Activated CD4-positive, alpha-beta memory T cell treated with anti-CD3 and anti-CD28 coated beads for 36 hours (primary cell): ENCODE results near the gene TMEM212. TPM values are rescaled to one million over a fixed set of nuclear protein-coding genes. Genes with fewer than 3 reads are reported as not detected.

ENCODE experiments used
- CTCF ChIA-PET: fragments of 350-600 bp; sonication (Branson Sonifier 250); formaldehyde crosslinking; loops from one replicate; lab custom pipeline; 2021; ENCODE audit warnings: antibody characterized with exemption, inconsistent platforms; lab: Charles Lee
- POLR2A ChIA-PET: fragments of 350-600 bp; sonication (Branson Sonifier 250); formaldehyde crosslinking; loops from one replicate; lab custom pipeline; 2021; ENCODE audit warnings: antibody characterized with exemption; lab: Charles Lee
- DNase-seq: peaks from one replicate; pipeline ENCODE4 v3.0.0-alpha.2; 2020
- H3K27ac Mint-ChIP-seq: one replicate; pipeline ENCODE4 v1.8.0; 2021; ENCODE audit warnings: mixed read lengths
- H3K27me3 Mint-ChIP-seq: one replicate; pipeline ENCODE4 v1.8.0; 2021; ENCODE audit warnings: mixed read lengths
- H3K36me3 Mint-ChIP-seq: one replicate; pipeline ENCODE4 v1.8.0; 2021; ENCODE audit warnings: mixed read lengths
- H3K4me1 Mint-ChIP-seq: one replicate; pipeline ENCODE4 v1.8.0; 2021; ENCODE audit warnings: low read depth, mixed read lengths
- H3K4me3 Mint-ChIP-seq: one replicate; pipeline ENCODE4 v1.8.0; 2021; ENCODE audit warnings: mild to moderate bottlenecking, mixed read lengths
- H3K9me3 Mint-ChIP-seq: one replicate; pipeline ENCODE4 v1.8.0; 2021; ENCODE audit warnings: mixed read lengths
- intact Hi-C: fragments of 100-400 bp; cut with micrococcal nuclease; formaldehyde crosslinking; loops from one replicate; pipeline ENCODE4 v1.15.1; 2023
- total RNA-seq, 2 experiments: library from RNA; stranded (reverse); gene quantifications; one replicate each; pipeline ENCODE4 v1.2.3, GENCODE V29; 2021

TMEM212 gene
- total RNA-seq, 2 experiments from 2014 or later, result not detected

DNA sequence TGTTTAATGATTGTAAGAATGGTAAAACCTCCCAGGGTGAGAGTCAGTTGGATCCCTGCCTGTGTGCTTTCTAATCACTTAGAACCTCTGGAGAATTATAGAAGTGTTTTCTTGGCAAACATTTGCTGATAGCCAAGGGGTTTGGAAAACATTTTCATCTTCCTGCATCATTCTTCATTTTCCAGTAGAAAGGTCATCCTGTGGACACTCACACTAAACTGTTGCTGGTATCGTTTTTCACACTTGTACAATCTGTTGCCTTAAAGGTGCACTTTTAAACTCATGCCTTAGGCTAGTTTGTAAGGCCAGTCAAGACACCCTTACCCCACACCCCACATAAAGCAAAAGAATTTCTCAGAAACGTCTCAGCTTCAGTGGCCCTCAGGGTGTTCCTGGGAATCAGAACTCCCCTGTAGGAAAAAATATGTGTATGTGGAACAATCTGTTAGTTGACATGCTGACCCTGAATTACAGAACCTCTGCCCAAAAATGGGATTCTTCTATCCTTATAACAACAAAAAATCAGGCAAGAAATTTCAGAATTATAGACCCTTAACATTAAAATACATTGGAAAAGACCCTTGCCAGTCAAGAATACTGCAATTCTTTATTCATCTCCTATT lies 27.1 kb upstream of the TMEM212 start:
- CTCF ChIA-PET, result interaction anchor here (1.0 to 1.3 kb wide), 2 partner anchors 13 to 18 kb away, joined by 3 to 4 read pairs; no protein-coding TSS in a partner anchor
- Mint-ChIP-seq H3K27me3 (peaks cover 19% of the 10 kb centered on the region), H3K36me3 (no peaks in the 10 kb centered on the region), H3K4me3 (no peak overlapping the region), H3K27ac (no peak overlapping the region), H3K9me3 (no peaks in the 10 kb centered on the region), H3K4me1 (peaks cover 11% of the 10 kb centered on the region)
- DNase-seq, result no peak
- intact Hi-C loops, result no loop called here
- POLR2A ChIA-PET, result no interaction called here

DNA sequence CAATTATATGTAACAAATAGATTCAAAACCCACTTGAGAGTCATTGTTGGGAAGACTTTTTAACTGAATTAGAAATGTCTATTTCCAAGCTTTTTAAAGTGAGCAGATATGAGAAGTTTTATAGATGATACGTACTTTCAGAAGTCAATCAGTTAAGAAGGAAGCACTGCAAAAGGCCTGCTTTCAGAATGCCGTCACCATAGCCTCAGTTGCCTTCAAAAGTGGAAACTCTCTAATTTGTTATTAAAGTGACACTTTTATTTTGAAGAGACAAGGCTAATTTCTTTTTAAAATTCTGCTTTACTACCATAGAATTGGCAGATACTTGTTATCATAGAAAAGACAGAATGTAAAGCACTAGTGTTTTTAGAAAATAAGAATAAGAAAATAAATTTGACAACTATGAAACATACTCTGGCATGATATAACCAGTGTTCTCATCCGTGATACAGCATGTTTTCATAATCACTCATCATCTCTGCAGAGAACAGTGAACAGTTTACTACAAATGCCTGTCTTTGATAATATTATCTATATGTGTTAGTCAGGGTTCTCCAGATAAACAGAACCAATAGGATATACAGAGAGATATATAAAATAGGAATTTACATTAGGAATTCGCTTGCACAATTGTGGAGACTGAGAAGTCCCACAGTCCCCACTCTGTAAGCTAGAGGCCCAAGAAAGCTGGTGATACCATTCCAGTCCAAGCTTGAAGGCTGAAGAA lies 25.9 kb upstream of the TMEM212 start:
- ChIA-PET POLR2A (no interaction called here), CTCF (interaction anchor here (1.1 to 1.3 kb wide), 2 partner anchors 11 to 17 kb away, joined by 4 read pairs; no protein-coding TSS in a partner anchor)
- H3K36me3 Mint-ChIP-seq, result no peaks in the 10 kb centered on the region
- no peaks in the 10 kb centered on the region for H3K9me3 Mint-ChIP-seq
- no peak for DNase-seq
- no peak overlapping the region for H3K27ac Mint-ChIP-seq
- no peak overlapping the region for H3K4me3 Mint-ChIP-seq
- peaks cover 18% of the 10 kb centered on the region for H3K4me1 Mint-ChIP-seq
- peaks cover 13% of the 10 kb centered on the region for H3K27me3 Mint-ChIP-seq
- intact Hi-C loops, result no loop called here

DNA sequence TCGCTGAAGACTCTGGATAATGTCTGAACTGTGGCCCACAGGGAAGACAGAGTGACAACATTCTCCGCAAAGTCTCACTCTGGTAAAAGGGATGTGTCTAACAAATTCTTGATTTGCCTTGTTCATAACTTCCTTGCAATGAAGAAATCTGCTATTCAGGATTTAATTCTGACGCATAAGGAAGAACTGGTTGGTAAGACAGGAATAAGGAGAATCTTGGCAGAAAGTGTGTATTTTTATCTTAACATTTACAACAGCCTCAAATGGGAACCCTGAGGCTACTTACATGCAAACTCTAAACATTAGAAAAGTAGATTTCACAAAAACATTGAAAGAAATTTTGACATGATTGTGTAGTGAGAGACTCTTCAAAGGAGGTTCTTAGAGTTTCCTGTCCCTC lies 22.1 kb upstream of the TMEM212 start:
- intact Hi-C loops, result no loop called here

DNA sequence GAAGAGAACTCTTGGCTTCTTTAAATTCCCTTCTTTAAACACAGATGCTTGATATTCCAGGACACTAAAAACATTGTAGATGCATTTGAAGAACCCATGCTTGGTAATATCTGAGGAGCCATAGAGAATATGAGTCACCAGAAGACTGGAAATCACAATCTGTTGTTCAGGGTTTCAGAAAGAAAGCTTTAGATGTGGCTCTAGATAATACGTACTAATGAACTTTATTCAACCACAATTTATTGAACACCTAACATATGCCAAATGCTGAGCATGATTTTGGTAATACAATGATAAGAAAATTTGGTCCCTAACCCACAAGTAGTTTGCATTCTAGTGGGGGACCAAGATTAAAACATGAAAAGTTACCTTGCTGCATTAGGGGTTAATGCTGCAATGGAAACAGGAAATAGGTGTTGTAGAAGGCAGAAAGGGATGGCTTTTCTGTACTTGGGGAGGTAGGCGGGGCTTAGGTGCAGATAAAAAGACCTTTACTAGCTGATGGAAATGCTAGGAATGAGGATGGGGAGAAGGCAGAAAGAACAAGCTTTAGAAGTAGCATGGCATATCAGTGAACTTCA lies 21.3 kb upstream of the TMEM212 start:
- Mint-ChIP-seq H3K4me3 (no peak overlapping the region), H3K9me3 (no peaks in the 10 kb centered on the region), H3K27me3 (no peaks in the 10 kb centered on the region), H3K27ac (no peak overlapping the region), H3K4me1 (peaks cover 10% of the 10 kb centered on the region), H3K36me3 (no peaks in the 10 kb centered on the region)
- no peak for DNase-seq
- intact Hi-C loops, result loop anchor here (2.0 kb wide), 1 partner anchor 25 kb away; no protein-coding TSS in a partner anchor
- ChIA-PET POLR2A (no interaction called here), CTCF (interaction anchor here (0.6 to 0.7 kb wide), 2 partner anchors 10 to 26 kb away, joined by 3 read pairs; no protein-coding TSS in a partner anchor)

More for the DNA sequence above, 22.1 kb upstream of the TMEM212 start:
- Mint-ChIP-seq H3K4me3 (no peak overlapping the region), H3K9me3 (no peaks in the 10 kb centered on the region), H3K27me3 (no peaks in the 10 kb centered on the region), H3K27ac (no peak overlapping the region), H3K4me1 (peaks cover 10% of the 10 kb centered on the region), H3K36me3 (no peaks in the 10 kb centered on the region)
- CTCF ChIA-PET, result no interaction called here
- no peak for DNase-seq
- POLR2A ChIA-PET, result no interaction called here

DNA sequence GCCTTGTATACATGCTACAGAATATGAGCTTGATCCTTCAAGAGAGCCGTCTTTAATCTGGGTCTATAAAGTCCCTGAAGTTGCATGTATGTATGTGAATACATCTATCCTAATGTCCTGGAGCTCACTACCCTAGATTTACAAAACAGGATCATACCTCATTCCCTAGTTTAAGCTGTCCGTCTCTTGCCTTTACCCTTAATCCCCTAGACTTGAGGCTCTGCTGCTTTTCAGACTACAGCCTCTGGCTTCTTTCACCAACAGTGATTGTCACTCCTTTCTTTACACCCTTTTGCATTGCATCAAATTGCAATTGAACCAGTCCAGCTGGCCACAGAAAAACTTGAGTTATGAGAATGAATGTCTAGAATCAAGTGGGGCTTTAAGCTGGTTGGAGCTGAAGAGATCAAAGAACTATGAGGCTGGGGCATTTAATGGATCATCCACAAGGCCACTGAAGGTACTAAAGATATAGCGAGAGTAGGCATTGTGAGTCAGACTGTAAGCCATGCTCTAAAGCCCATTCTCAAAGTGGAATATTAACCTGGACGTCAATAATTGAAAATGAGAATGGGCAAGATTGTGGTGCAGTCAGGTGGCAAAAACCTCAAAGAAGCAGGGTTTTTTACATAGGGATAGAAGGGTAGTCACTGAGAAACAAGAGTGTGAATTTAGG lies 20.6 kb upstream of the TMEM212 start:
- Mint-ChIP-seq H3K4me3 (no peak overlapping the region), H3K27ac (no peak overlapping the region), H3K27me3 (no peaks in the 10 kb centered on the region), H3K36me3 (no peaks in the 10 kb centered on the region), H3K4me1 (peaks cover 15% of the 10 kb centered on the region), H3K9me3 (no peaks in the 10 kb centered on the region)
- ChIA-PET POLR2A (no interaction called here), CTCF (interaction anchor here (0.6 to 1.0 kb wide), 3 partner anchors 11 to 50 kb away, joined by 3 read pairs; no protein-coding TSS in a partner anchor)
- DNase-seq, result no peak
- intact Hi-C loops, result loop anchor here (2.0 kb wide), 1 partner anchor 24 kb away; no protein-coding TSS in a partner anchor

DNA sequence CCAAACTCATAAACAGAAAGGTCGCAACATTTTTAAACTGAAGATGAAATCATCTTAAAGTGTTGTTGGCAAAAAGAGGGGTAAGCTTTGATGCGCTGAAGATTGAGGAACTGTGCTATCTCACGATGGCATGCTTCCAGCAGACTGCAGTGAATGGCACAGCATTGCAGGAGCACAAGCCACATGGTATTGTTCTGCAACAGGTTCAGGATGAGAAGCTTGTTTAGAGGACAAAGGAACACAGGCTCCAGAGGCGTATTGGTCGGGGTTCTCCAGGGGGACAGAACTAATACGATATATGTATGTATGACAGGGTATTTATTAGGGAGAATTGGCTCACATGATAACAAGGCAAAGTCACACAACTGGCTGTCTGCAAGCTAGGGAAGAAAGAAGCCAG lies 19.0 kb upstream of the TMEM212 start:
- intact Hi-C loops, result no loop called here
- peaks cover 19% of the 10 kb centered on the region for H3K4me1 Mint-ChIP-seq
- CTCF ChIA-PET, result no interaction called here

DNA sequence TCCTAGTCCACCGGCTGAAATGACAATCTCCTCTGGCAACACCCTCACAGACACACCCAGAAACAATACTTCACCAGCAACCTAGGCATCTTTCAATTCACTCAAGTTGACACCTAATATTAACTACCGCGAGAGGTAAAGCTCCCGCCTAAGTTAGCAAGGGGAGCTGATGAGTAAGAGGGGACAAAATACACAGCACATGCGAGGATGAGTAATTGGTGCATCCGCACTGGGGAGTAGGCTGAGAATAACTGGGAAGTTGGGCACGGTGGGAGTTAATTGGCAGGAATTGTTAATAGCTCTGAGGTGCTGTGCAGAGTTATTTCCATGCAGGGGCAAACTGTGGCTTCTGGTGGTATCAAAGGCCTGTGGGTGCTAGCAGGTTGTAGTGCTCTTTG lies 18.3 kb upstream of the TMEM212 start:
- no peaks in the 10 kb centered on the region for H3K9me3 Mint-ChIP-seq
- intact Hi-C loops, result no loop called here
- H3K36me3 Mint-ChIP-seq, result no peaks in the 10 kb centered on the region
- ChIA-PET POLR2A (no interaction called here), CTCF (no interaction called here)
- no peak overlapping the region for H3K4me3 Mint-ChIP-seq
- peaks cover 19% of the 10 kb centered on the region for H3K4me1 Mint-ChIP-seq
- no peak overlapping the region for H3K27ac Mint-ChIP-seq
- no peak for DNase-seq
- peaks cover 2% of the 10 kb centered on the region for H3K27me3 Mint-ChIP-seq

More for the DNA sequence above, 19.0 kb upstream of the TMEM212 start:
- POLR2A ChIA-PET, result no interaction called here
- H3K27ac Mint-ChIP-seq, result no peak overlapping the region
- no peak for DNase-seq
- H3K4me3 Mint-ChIP-seq, result no peak overlapping the region
- H3K27me3 Mint-ChIP-seq, result peaks cover 2% of the 10 kb centered on the region
- no peaks in the 10 kb centered on the region for H3K9me3 Mint-ChIP-seq
- no peaks in the 10 kb centered on the region for H3K36me3 Mint-ChIP-seq

DNA sequence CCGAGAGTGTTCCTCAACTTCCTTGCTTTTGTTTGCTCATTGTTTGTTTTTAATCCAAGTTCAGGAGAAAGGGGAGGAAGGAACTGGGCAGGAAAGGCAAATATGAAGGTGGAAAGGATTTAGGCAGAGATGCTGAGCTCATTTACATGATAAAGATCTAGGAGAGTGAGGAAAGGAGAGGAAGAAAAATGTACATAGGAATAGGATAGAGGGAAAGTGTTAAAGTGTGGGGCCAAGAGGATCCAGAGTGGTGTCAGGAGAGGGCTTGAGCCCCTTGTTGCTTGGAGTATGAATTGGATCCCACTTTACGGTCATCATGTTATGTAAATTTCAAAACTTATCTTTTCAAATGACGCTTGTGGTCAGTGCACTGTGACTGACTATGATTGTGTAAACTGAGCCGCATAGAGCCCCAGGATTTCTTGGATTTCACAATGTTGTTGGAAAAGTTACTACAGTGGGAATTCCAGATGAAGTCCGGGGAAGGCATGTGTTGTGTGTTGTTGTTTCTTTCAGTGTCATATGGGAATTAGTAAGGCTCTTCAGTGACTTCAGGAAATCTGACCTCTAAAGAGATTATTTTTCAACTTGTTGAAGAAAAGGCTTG lies 17.8 kb upstream of the TMEM212 start:
- peaks cover 2% of the 10 kb centered on the region for H3K27me3 Mint-ChIP-seq
- CTCF ChIA-PET, result no interaction called here
- no peak overlapping the region for H3K4me3 Mint-ChIP-seq
- no peaks in the 10 kb centered on the region for H3K36me3 Mint-ChIP-seq
- no peak for DNase-seq
- H3K9me3 Mint-ChIP-seq, result no peaks in the 10 kb centered on the region
- POLR2A ChIA-PET, result no interaction called here
- no peak overlapping the region for H3K27ac Mint-ChIP-seq
- intact Hi-C loops, result no loop called here
- peaks cover 19% of the 10 kb centered on the region for H3K4me1 Mint-ChIP-seq

DNA sequence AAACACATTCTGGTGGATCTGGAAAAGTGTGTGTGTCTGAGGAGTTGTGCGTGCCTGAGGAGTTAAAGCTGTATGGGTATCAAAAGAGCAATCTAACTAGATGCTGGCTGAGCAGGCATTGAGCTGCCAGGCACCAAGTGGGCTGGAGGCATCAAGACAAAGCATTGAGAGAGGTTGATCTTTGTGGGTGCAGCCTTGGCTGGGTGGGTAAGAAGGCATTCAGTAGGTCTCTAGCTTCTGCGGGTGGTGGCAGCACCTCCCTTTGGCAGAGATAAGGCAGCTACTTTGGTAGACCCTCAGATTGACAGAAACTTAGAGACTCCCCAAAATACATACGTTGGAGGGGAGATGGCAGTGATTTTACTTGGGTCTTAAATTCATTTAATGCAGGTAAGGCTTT lies 15.8 kb upstream of the TMEM212 start:
- H3K4me1 Mint-ChIP-seq, result peaks cover 9% of the 10 kb centered on the region
- H3K36me3 Mint-ChIP-seq, result no peaks in the 10 kb centered on the region
- H3K27me3 Mint-ChIP-seq, result peaks cover 4% of the 10 kb centered on the region
- DNase-seq, result no peak
- H3K4me3 Mint-ChIP-seq, result no peak overlapping the region
- H3K27ac Mint-ChIP-seq, result no peak overlapping the region
- H3K9me3 Mint-ChIP-seq, result no peaks in the 10 kb centered on the region
- POLR2A ChIA-PET, result no interaction called here
- intact Hi-C loops, result no loop called here
- CTCF ChIA-PET, result no interaction called here

DNA sequence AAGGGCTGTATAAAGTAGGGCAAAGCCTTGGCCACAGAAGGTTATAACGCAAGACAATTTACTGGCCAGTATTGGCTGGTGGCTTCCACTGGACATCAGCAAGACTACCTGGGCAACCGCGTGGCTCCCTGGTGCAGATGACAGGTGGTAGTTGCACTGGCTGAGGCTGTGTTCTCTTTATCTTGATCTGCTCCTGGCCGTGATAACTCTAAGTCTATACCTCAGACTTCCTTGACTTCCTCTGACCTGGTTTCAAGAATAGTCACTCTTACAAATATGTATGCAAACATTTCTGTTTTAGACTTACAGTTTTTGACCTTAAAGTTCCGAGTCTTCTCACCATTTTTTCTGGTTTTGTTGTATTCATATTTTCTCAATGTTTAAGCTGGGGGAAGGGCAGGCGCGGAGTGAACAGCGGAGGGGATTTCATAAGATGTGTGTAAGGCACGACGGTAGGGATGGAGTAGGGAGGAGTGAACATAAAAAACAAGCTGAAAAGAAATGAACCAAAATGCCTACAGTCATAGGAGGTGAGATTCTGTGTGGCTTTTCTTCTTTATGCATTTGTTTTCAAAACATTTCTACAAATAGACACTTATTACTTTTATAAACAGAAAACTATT lies 15.2 kb upstream of the TMEM212 start:
- no peak for DNase-seq
- Mint-ChIP-seq H3K9me3 (no peaks in the 10 kb centered on the region), H3K4me3 (no peak overlapping the region), H3K4me1 (peaks cover 9% of the 10 kb centered on the region), H3K36me3 (no peaks in the 10 kb centered on the region), H3K27ac (no peak overlapping the region), H3K27me3 (peaks cover 4% of the 10 kb centered on the region)
- ChIA-PET POLR2A (no interaction called here), CTCF (interaction anchor here (3.4 kb wide), 1 partner anchor 55 kb away, joined by 16 read pairs; no protein-coding TSS in a partner anchor)
- intact Hi-C loops, result no loop called here
